Activated naive CD4-positive, alpha-beta T cell treated with anti-CD3 and anti-CD28 coated beads for 36 hours (primary cell): Measurements from ENCODE around the gene SMARCB1. TPM values are rescaled to one million over a fixed set of nuclear protein-coding genes. Genes with fewer than 3 reads are reported as not detected.

ENCODE experiments used
- CTCF ChIA-PET: fragments of 350-600 bp; sonication (Branson Sonifier 250); formaldehyde crosslinking; loops from one replicate; lab custom pipeline; 2021; ENCODE audit warnings: antibody characterized with exemption; lab: Charles Lee
- DNase-seq: peaks from one replicate; pipeline ENCODE4 v3.0.0-alpha.2; 2020
- H3K27ac Mint-ChIP-seq: one replicate; pipeline ENCODE4 v1.8.0; 2021; ENCODE audit warnings: mild to moderate bottlenecking, mixed read lengths
- H3K27me3 Mint-ChIP-seq: one replicate; pipeline ENCODE4 v1.8.0; 2021; ENCODE audit warnings: low read depth, mixed read lengths
- H3K36me3 Mint-ChIP-seq: one replicate; pipeline ENCODE4 v1.8.0; 2021; ENCODE audit warnings: low read depth, mixed read lengths
- H3K4me1 Mint-ChIP-seq: one replicate; pipeline ENCODE4 v1.8.0; 2021; ENCODE audit warnings: low read depth, mixed read lengths
- H3K4me3 Mint-ChIP-seq: one replicate; pipeline ENCODE4 v1.8.0; 2021; ENCODE audit warnings: mild to moderate bottlenecking, moderate library complexity, mixed read lengths
- H3K9me3 Mint-ChIP-seq: one replicate; pipeline ENCODE4 v1.8.0; 2021; ENCODE audit warnings: mixed read lengths
- intact Hi-C: fragments of 100-400 bp; cut with micrococcal nuclease; formaldehyde crosslinking; loops from one replicate; pipeline ENCODE4 v1.15.1; 2023
- total RNA-seq, 2 experiments: library from RNA; stranded (reverse); gene quantifications; one replicate each; pipeline ENCODE4 v1.2.3, GENCODE V29; 2021

Gene SMARCB1
- total RNA-seq, 2 experiments from 2014 or later, result 75.3 to 89.1 TPM

GRCh38 chr22:23783265-23784150 lies 3.3 kb upstream of the SMARCB1 start:
- H3K27me3 Mint-ChIP-seq, result no peaks in the 10 kb centered on the region
- no peak for DNase-seq
- intact Hi-C loops, result no loop called here
- no peak overlapping the region for H3K4me3 Mint-ChIP-seq
- no peaks in the 10 kb centered on the region for H3K9me3 Mint-ChIP-seq
- CTCF ChIA-PET, result no interaction called here
- peaks cover 21% of the 10 kb centered on the region for H3K4me1 Mint-ChIP-seq
- H3K27ac Mint-ChIP-seq, result no peak overlapping the region
- H3K36me3 Mint-ChIP-seq, result no peaks in the 10 kb centered on the region

GRCh38 chr22:23784215-23784732 lies 2.5 kb upstream of the SMARCB1 start:
- Mint-ChIP-seq H3K27ac (peak overlapping the region; percentile 9), H3K4me3 (no peak overlapping the region)

GRCh38 chr22:23786261-23786710 lies 480 bp upstream of the SMARCB1 start:
- Mint-ChIP-seq H3K36me3 (no peaks in the 10 kb centered on the region), H3K4me3 (peak overlapping the region; percentile 89), H3K27ac (peak overlapping the region; percentile 95), H3K4me1 (peaks cover 34% of the 10 kb centered on the region), H3K27me3 (no peaks in the 10 kb centered on the region), H3K9me3 (no peaks in the 10 kb centered on the region)
- intact Hi-C loops, result loop anchor here (1.0 to 2.0 kb wide), 2 partner anchors 53 to 769 kb away; partner anchors contain the start of genes DERL3, GUCD1 and SNRPD3
- DNase-seq, result peak; percentile 50
- CTCF ChIA-PET, result interaction anchor here (1.5 to 3.1 kb wide), 2 partner anchors 15 to 18 kb away, joined by 5 to 19 read pairs; partner anchors contain the start of gene CHCHD10

More at GRCh38 chr22:23784215-23784732, 2.5 kb upstream of the SMARCB1 start:
- DNase-seq, result no peak
- H3K9me3 Mint-ChIP-seq, result no peaks in the 10 kb centered on the region
- H3K4me1 Mint-ChIP-seq, result peaks cover 27% of the 10 kb centered on the region
- CTCF ChIA-PET, result no interaction called here
- intact Hi-C loops, result no loop called here
- no peaks in the 10 kb centered on the region for H3K36me3 Mint-ChIP-seq
- H3K27me3 Mint-ChIP-seq, result no peaks in the 10 kb centered on the region

- Mint-ChIP-seq H3K27ac (peak overlapping the region; percentile 73), H3K4me3 (peak overlapping the region; percentile 89), H3K4me1 (peaks cover 37% of the 10 kb centered on the region), H3K27me3 (no peaks in the 10 kb centered on the region), H3K36me3 (peaks cover 1% of the 10 kb centered on the region), H3K9me3 (no peaks in the 10 kb centered on the region)
- intact Hi-C loops, result loop anchor here (1.0 to 2.0 kb wide), 5 partner anchors 15 to 767 kb away; partner anchors contain the start of genes CABIN1, GUCD1, MMP11 and SNRPD3
- CTCF ChIA-PET, result interaction anchor here (0.7 to 3.1 kb wide), 2 partner anchors 18 to 20 kb away, joined by 3 to 19 read pairs; partner anchors contain the start of gene CHCHD10
- no peak for DNase-seq
These were observed 782 bp downstream of the SMARCB1 start for GRCh38 chr22:23787600-23787896.

GRCh38 chr22:23787910-23788309 lies 1.1 kb downstream of the SMARCB1 start:
- Mint-ChIP-seq H3K27ac (peak overlapping the region; percentile 73), H3K4me3 (peak overlapping the region; percentile 89), H3K4me1 (peaks cover 39% of the 10 kb centered on the region), H3K36me3 (peaks cover 1% of the 10 kb centered on the region), H3K9me3 (no peaks in the 10 kb centered on the region), H3K27me3 (no peaks in the 10 kb centered on the region)
- no peak for DNase-seq
- CTCF ChIA-PET, result interaction anchor here (0.7 to 3.1 kb wide), 3 partner anchors 17 to 25 kb away, joined by 3 to 19 read pairs (median 6); partner anchors contain the start of genes C22orf15 and CHCHD10
- intact Hi-C loops, result loop anchor here (1.0 to 2.0 kb wide), 5 partner anchors 16 to 767 kb away; partner anchors contain the start of genes CABIN1, GUCD1, MMP11 and SNRPD3

GRCh38 chr22:23789121-23789520 lies 2.4 kb downstream of the SMARCB1 start:
- Mint-ChIP-seq H3K27me3 (no peaks in the 10 kb centered on the region), H3K36me3 (peaks cover 5% of the 10 kb centered on the region), H3K4me3 (no peak overlapping the region), H3K9me3 (no peaks in the 10 kb centered on the region), H3K27ac (no peak overlapping the region), H3K4me1 (peaks cover 39% of the 10 kb centered on the region)
- CTCF ChIA-PET, result interaction anchor here (1.5 kb wide), 1 partner anchor 27 kb away, joined by 6 read pairs; the partner anchor contains the start of gene C22orf15
- no peak for DNase-seq
- intact Hi-C loops, result no loop called here

GRCh38 chr22:23789638-23790037 lies 2.9 kb downstream of the SMARCB1 start:
- Mint-ChIP-seq H3K4me1 (peaks cover 36% of the 10 kb centered on the region), H3K27me3 (no peaks in the 10 kb centered on the region), H3K27ac (no peak overlapping the region), H3K4me3 (no peak overlapping the region), H3K9me3 (no peaks in the 10 kb centered on the region), H3K36me3 (peaks cover 5% of the 10 kb centered on the region)
- intact Hi-C loops, result no loop called here
- DNase-seq, result no peak
- CTCF ChIA-PET, result interaction anchor here (0.7 to 1.5 kb wide), 2 partner anchors 21 to 27 kb away, joined by 3 to 6 read pairs; partner anchors contain the start of gene C22orf15

GRCh38 chr22:23790819-23791737 lies 4.3 kb downstream of the SMARCB1 start:
- H3K4me1 Mint-ChIP-seq, result peaks cover 32% of the 10 kb centered on the region
- H3K9me3 Mint-ChIP-seq, result no peaks in the 10 kb centered on the region
- no peaks in the 10 kb centered on the region for H3K27me3 Mint-ChIP-seq
- H3K36me3 Mint-ChIP-seq, result peaks cover 5% of the 10 kb centered on the region
- DNase-seq, result no peak
- intact Hi-C loops, result no loop called here
- CTCF ChIA-PET, result interaction anchor here (1.1 kb wide), 1 partner anchor 59 kb away, joined by 3 read pairs; no protein-coding TSS in a partner anchor
- no peak overlapping the region for H3K27ac Mint-ChIP-seq
- no peak overlapping the region for H3K4me3 Mint-ChIP-seq

- intact Hi-C loops, result no loop called here
These were observed 5.2 kb downstream of the SMARCB1 start for GRCh38 chr22:23791738-23792645.

GRCh38 chr22:23793326-23793725 lies 6.6 kb downstream of the SMARCB1 start:
- intact Hi-C loops, result no loop called here
- H3K9me3 Mint-ChIP-seq, result no peaks in the 10 kb centered on the region
- peaks cover 16% of the 10 kb centered on the region for H3K36me3 Mint-ChIP-seq
- H3K4me1 Mint-ChIP-seq, result peaks cover 20% of the 10 kb centered on the region
- CTCF ChIA-PET, result no interaction called here
- no peak overlapping the region for H3K4me3 Mint-ChIP-seq
- no peaks in the 10 kb centered on the region for H3K27me3 Mint-ChIP-seq
- no peak for DNase-seq
- no peak overlapping the region for H3K27ac Mint-ChIP-seq

More at GRCh38 chr22:23791738-23792645, 5.2 kb downstream of the SMARCB1 start:
- H3K36me3 Mint-ChIP-seq, result peaks cover 10% of the 10 kb centered on the region
- no peak for DNase-seq
- no peaks in the 10 kb centered on the region for H3K9me3 Mint-ChIP-seq
- no peaks in the 10 kb centered on the region for H3K27me3 Mint-ChIP-seq
- peaks cover 28% of the 10 kb centered on the region for H3K4me1 Mint-ChIP-seq
- CTCF ChIA-PET, result interaction anchor here (0.8 to 1.1 kb wide), 2 partner anchors 58 to 164 kb away, joined by 3 read pairs; no protein-coding TSS in a partner anchor
- H3K4me3 Mint-ChIP-seq, result no peak overlapping the region
- no peak overlapping the region for H3K27ac Mint-ChIP-seq

- CTCF ChIA-PET, result no interaction called here
- Mint-ChIP-seq H3K4me3 (no peak overlapping the region), H3K27me3 (no peaks in the 10 kb centered on the region), H3K4me1 (peaks cover 5% of the 10 kb centered on the region), H3K9me3 (no peaks in the 10 kb centered on the region), H3K27ac (no peak overlapping the region), H3K36me3 (peaks cover 29% of the 10 kb centered on the region)
- intact Hi-C loops, result no loop called here
- DNase-seq, result no peak
These were observed 9.7 kb downstream of the SMARCB1 start for GRCh38 chr22:23796461-23796860.
